Measurements from ENCODE around the gene SET.

DNA sequence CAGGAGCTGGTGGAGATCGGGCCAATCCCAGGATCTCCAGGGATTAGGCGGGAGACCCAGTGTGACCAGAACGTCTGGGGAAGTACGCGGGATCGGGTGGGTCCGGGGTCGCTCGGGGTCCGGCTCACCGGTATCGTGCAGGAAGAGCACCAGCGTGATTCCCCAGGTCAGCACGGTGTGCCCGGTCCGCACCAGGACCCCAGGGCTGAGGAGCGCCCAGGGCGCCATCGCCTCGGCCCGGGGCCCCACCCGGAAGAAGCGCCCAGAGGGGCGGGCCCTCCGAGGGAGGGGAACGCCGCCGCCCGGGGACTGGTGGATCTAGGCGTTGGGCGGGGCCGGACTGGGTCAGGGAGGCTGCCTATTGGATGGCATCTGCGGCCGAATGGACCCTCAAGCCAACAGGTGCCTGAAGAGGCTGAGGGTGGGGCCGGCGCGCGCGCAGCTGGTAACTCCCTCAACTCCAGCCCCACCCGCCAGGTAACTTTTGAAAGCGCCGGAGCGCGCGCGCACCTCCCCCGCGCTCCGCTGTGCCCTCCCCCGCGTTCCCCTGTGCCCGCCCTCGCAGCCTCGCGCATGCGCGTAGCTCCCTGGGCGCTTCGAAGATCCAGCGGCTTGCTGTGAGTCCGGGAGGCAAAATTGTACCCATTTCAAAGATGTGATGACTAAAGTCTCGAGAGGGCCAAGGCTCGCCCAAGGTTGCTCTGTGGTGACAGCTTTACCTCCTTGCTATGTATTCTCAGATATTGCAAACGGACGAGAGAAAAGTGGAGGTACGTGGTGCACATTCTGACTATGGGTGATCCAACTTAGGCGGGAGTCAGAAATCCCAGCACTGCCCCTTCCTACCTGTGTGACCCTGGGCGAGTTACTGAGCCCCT, 35.1 kb downstream of the SET start, which contains the start of gene ZDHHC12:
- no peak for TF ChIP-seq POLR2A (IDR thresholded peaks at IDR 0.05)
- TF ChIP-seq, protein P1, sequence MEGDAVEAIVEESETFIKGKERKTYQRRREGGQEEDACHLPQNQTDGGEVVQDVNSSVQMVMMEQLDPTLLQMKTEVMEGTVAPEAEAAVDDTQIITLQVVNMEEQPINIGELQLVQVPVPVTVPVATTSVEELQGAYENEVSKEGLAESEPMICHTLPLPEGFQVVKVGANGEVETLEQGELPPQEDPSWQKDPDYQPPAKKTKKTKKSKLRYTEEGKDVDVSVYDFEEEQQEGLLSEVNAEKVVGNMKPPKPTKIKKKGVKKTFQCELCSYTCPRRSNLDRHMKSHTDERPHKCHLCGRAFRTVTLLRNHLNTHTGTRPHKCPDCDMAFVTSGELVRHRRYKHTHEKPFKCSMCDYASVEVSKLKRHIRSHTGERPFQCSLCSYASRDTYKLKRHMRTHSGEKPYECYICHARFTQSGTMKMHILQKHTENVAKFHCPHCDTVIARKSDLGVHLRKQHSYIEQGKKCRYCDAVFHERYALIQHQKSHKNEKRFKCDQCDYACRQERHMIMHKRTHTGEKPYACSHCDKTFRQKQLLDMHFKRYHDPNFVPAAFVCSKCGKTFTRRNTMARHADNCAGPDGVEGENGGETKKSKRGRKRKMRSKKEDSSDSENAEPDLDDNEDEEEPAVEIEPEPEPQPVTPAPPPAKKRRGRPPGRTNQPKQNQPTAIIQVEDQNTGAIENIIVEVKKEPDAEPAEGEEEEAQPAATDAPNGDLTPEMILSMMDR (IDR thresholded peaks at IDR 0.05) = no peak
